NK-92 treated with Interleukin-12 subunit alpha and Interleukin-12 subunit beta, amount 100 ng/mL, for 24 hours (cell line): ENCODE measurements around the gene OR52B4.
"Not testable (repeated sequence)": the region's sequence is repeated elsewhere in the genome, so short reads cannot be mapped to it uniquely, and the experiment has no call there.

Experiments used
- DNase-seq: peaks from one replicate; lab custom pipeline; 2025; lab: John Stamatoyannopoulos, UW

The OR52B4 gene

DNA sequence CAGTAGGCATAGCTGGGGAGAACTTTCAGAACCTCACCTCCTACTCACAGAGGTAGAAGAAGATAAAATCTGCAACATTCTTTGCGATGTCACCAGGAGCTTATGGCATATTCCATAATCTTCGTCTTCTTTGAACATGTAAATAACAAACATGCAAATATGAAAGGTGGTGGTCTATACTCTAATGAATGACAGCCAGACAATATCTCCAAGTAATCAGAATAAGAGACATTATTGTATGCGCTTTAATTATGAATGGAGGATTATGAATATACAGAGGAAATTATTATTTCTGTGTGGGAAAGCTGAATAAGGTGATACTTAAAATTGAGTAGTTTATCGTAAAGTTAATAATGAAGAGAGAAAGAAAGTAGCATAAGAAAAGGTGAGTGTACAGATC lies at the start of gene OR52B4:
Gene OR52B4, minus strand, starts transcription at position 101 of the 400 bp plus-strand sequence. Its CDS starts 91 bp downstream, at position 10.
- DNase-seq = no peak

- no peak for DNase-seq
Measured at GRCh38 chr11:4416816-4417215, 48.6 kb upstream of the OR52B4 start.

DNA sequence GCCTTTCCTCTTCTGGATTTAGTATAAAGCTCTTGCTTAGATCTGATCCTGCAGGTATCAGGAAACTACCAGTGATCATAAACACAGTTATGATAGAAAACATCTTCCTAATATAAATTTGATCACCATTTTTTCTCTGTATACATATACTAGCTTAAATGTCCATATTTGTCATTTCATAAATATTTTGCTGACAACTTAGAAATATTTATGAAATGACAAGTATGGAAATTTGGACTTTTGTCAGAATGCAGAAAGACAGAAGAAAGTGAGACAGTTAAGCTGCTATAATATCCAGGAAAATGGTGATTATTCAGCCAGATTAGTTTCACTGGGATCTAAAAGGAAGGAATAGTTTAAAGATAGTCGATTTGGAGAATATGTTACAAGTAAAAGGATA lies 48.1 kb upstream of the OR52B4 start:
- no peak for DNase-seq

- DNase-seq = not testable (repeated sequence)
Measured at GRCh38 chr11:4406206-4406605, 38.0 kb upstream of the OR52B4 start.

- no peak for DNase-seq
Measured at GRCh38 chr11:4393858-4394223, 25.7 kb upstream of the OR52B4 start.

- peak; percentile 72 for DNase-seq
Measured at GRCh38 chr11:4393209-4393857, 25.1 kb upstream of the OR52B4 start, which contains the start of gene TRIM21. TRIM21 (minus strand) TSS chr11:4393702; CDS start chr11:4390409, 3,293 bp downstream.

DNA sequence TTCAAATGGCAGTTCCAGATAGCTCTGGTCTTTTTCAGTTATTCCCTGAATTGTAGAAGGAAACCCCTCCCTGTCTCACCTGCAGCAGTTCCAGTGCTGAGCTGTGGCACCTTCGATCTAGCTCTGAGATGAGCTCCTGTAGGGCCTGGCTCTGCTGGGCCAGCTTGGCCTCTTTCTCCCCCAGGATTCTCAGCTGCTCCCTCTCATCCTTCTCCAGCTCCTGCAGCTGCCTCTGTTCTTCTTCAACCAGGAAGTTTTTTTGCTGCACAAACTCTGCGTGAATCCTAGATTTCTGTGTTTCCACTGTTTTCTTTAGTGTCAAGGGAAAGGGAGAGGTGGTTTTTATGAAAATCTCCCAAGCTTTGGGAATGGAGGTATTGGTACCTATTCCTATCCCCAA lies 20.0 kb upstream of the OR52B4 start:
- no peak for DNase-seq

- DNase-seq = no peak
Measured at GRCh38 chr11:4385978-4386740, 18.0 kb upstream of the OR52B4 start.

DNA sequence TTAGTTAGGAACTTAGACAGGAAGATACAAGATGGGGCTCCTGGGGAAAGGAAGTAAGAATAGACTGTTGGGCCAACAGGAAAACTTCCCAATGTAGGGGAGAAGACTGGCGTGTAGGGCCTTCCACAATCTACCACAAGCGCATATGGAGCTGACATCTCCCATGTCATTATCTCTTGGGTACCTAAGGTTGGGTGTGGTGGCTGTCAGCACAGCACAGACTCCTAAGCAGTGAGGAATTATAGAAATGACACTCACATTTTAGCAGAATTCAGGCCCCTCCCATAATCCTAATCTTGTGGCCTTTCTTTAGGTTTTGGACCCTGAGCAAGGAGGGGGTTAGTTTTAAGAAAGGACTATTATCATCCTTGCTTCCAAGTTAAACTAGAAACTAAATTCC lies 13.7 kb upstream of the OR52B4 start:
- no peak for DNase-seq

DNA sequence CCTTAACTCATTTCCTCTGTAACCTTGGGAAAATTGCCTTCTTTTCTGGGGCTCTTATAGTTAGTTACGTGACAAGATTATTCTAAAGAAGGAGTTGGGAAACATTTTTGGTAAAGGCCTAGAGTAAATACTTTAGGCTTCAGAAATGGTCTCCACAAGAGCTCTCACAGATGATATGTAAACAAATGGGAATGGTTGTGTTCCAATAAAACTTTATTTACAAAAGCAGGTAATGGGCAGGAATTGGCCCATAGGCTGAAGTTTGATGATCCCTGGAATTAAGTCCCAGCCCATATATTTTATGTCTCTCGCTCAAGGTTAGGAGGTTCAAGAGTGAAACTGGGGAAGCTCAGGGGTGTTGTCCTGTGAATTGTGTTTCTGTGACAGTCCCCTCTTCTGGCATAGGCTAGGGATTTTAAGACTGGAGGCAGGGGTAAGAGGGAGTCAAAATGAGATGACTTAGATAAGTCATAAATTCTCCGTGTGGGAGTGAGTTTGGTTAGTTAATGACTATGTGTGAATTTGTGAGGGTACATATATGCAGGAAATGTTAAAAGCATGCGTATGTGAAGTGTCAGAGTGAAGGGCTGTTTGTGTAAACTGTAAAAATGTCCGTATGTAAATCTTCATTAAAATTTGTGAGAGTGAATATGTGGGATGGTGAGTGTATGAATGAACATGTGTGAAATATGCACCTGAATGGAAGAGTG lies 7.4 kb upstream of the OR52B4 start:
- DNase-seq = no peak

GRCh38 chr11:4370166-4370565 lies 2.0 kb upstream of the OR52B4 start:
- DNase-seq = no peak

DNA sequence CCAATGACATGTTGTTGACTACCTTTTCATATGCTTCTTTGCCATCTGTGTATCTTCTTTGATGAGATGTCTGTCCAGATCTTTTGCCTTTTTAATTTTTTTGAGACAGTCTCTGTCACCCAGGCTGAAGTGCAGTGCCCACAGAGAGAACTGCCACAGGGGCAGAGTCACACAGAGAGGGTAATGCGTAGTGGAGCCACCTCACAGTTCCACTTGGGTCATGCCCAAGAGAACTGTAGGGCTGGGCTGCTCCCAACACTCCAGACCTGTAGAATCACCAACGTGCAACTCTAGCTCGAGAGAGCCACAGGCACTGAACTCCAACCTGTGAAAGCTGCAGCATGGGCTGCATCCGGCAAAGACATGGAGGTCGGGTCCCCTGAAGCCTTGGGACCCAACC lies 20.0 kb downstream of the OR52B4 start:
- not testable (repeated sequence) for DNase-seq

DNA sequence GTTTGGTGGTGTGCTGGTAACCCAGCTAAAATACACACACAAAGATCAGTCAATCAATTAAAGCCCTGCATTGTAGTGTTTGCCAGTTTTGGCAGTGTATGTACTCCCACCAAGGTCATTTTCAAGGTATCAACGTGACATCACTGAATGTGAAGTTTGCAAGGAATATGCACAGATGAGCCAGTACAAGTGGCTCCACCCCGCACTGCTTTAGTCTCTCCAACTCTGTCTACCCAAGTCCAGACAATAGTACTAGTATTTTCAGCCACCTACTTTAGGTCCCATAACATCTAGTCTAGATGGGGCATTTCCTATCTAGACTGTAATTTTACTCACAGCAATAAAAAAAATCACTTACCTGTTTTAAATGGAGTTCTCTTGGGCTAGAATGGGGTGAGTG lies 22.8 kb downstream of the OR52B4 start:
- DNase-seq = not testable (repeated sequence)

DNA sequence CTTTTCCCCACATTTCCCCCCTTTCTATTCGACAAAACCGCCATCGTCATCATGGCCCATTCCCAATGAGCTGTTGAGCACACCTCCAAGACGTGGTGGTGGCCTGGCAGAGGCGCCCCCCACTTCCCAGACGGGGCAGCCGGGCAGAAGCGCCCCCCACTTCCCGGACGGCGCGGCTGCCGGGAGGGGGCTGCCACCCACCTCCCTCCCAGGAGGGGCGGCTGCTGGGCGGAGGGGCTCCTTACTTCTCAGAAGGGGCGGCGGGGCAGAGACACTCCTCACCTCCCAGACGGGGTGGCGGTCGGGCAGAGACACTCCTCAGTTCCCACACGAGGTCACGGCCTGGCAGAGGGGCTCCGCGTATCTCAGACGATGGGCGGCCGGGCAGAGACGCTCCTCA lies 33.8 kb downstream of the OR52B4 start:
- not testable (repeated sequence) for DNase-seq
